Tibial nerve (tissue), 4 donors: ENCODE results near the gene ELL. TPM values are rescaled to one million over a fixed set of nuclear protein-coding genes. Genes with fewer than 3 reads are reported as not detected.

Experiments
- DNase-seq, 2 donors: peaks; one replicate each; pipeline ENCODE4 v3.0.0-alpha.2; 2019; ENCODE audit warnings: low spot score in 2 of 2
- H3K27ac ChIP-seq, 4 donors: fragments of 200-600 bp; sonication (generic) in 3 of 4; one replicate each; pipeline ENCODE4 v1.5.1; 2017 to 2019; ENCODE audit warnings: mild to moderate bottlenecking in 1 of 4
- H3K27me3 ChIP-seq, 2 donors: fragments of 200-600 bp; sonication (generic) in 1 of 2; one replicate each; pipeline versions ENCODE4 v1.5.1 to v1.6.0; 2017 to 2019
- H3K36me3 ChIP-seq, 3 donors: fragments of 200-600 bp; sonication (generic); one replicate each; pipeline ENCODE4 v1.5.1; 2018 to 2019
- H3K4me1 ChIP-seq, 4 donors: fragments of 200-600 bp; sonication (generic) in 3 of 4; one replicate each; pipeline ENCODE4 v1.5.1; 2017 to 2019
- H3K4me3 ChIP-seq, 4 donors: fragments of 200-600 bp; sonication (generic) in 3 of 4; one replicate each; pipeline ENCODE4 v1.5.1; 2017 to 2019; ENCODE audit warnings: mild to moderate bottlenecking in 1 of 4, moderate library complexity in 1 of 4
- H3K9me3 ChIP-seq, 4 donors: fragments of 200-600 bp; sonication (generic) in 3 of 4; one replicate each; pipeline ENCODE4 v1.5.1; 2017 to 2019
- CTCF ChIP-seq, 5 experiments: fragments of 200-600 bp in 3 of 5; fragments of 450-650 bp in 2 of 5; sonication (generic) in 3 of 5; IDR thresholded peaks; one replicate each; pipeline ENCODE4 v1.5.1; 2016 to 2019; ENCODE audit warnings: antibody characterized with exemption in 5 of 5, mild to moderate bottlenecking in 3 of 5, moderate library complexity in 2 of 5
- EP300 ChIP-seq, 2 donors: sonication (generic); formaldehyde crosslinking; IDR thresholded peaks; one replicate each; pipeline ENCODE4 v1.6.1; 2017; ENCODE audit warnings: antibody characterized with exemption in 2 of 2, mild to moderate bottlenecking in 1 of 2
- POLR2A ChIP-seq, 2 donors: fragments of 450-650 bp; IDR thresholded peaks; one replicate each; pipeline ENCODE4 v1.6.1; 2017; ENCODE audit warnings: antibody characterized with exemption in 2 of 2, mild to moderate bottlenecking in 2 of 2, moderate library complexity in 2 of 2
- WGBS, 2 donors: methylation state at CpG; one replicate each; pipeline ENCODE4 v1.1.5; 2018; 5-methylcytosine and 5-hydroxymethylcytosine counted together
- total RNA-seq, 4 donors: library from RNA; depleted of rRNA; stranded (reverse); fragments of >200 nt; gene quantifications; one replicate each; pipeline ENCODE4 v1.1.0, GENCODE V29; 2016

The ELL gene
- total RNA-seq, 4 donors from 2014 or later = 13.8 to 45.9 (median 26.0) TPM

GRCh38 chr19:18439910-18440237 is 82.0 kb downstream of the ELL start:
- TF ChIP-seq EP300 (IDR thresholded peaks at IDR 0.05) = no peak
- no peak for TF ChIP-seq POLR2A (IDR thresholded peaks at IDR 0.05)
- TF ChIP-seq CTCF (IDR thresholded peaks at IDR 0.05) = no peak
- peaks cover 0 to 32% (median 6%) of the 10 kb centered on the region in 3 donors for H3K36me3 ChIP-seq
- no peak overlapping the region for H3K27ac ChIP-seq
- no peaks in the 10 kb centered on the region for H3K9me3 ChIP-seq
- H3K4me1 ChIP-seq = peaks cover 0 to 51% (median 19%) of the 10 kb centered on the region in 4 donors
- no peak overlapping the region for H3K4me3 ChIP-seq
- no peak for DNase-seq
- no peaks in the 10 kb centered on the region for H3K27me3 ChIP-seq
- 73 to 83% methylated on average over 9 of the region's 9 CpGs for WGBS, 2 donors

GRCh38 chr19:18439025-18439909 is 82.6 kb downstream of the ELL start:
- Histone ChIP-seq H3K27ac (peak overlapping the region in 3 of 4 donors; percentile 77 to 85 (median 82)), H3K4me1 (peaks cover 0 to 54% (median 19%) of the 10 kb centered on the region in 4 donors), H3K4me3 (no peak overlapping the region)

GRCh38 chr19:18438331-18439024 is 83.4 kb downstream of the ELL start:
- DNase-seq = no peak
- H3K27me3 ChIP-seq = no peaks in the 10 kb centered on the region
- 22 to 32% methylated on average over 17 to 23 of the region's 24 CpGs for WGBS, 2 donors
- H3K27ac ChIP-seq = peak overlapping the region; percentile 45 to 85 (median 80)
- H3K9me3 ChIP-seq = no peaks in the 10 kb centered on the region
- TF ChIP-seq EP300 (IDR thresholded peaks at IDR 0.05) (no peak), CTCF (IDR thresholded peaks at IDR 0.05) (no peak), POLR2A (IDR thresholded peaks at IDR 0.05) (no peak)
- H3K4me1 ChIP-seq = peaks cover 0 to 58% (median 21%) of the 10 kb centered on the region in 4 donors
- H3K4me3 ChIP-seq = peak overlapping the region in 3 of 4 donors; percentile 34 to 72 (median 71)
- H3K36me3 ChIP-seq = peaks cover 0 to 26% (median 0%) of the 10 kb centered on the region in 3 donors

More at GRCh38 chr19:18439025-18439909, 82.6 kb downstream of the ELL start:
- TF ChIP-seq CTCF (IDR thresholded peaks at IDR 0.05) = no peak
- no peak for TF ChIP-seq EP300 (IDR thresholded peaks at IDR 0.05)
- TF ChIP-seq POLR2A (IDR thresholded peaks at IDR 0.05) = no peak
- Histone ChIP-seq H3K27me3 (no peaks in the 10 kb centered on the region), H3K36me3 (peaks cover 0 to 32% (median 0%) of the 10 kb centered on the region in 3 donors), H3K9me3 (no peaks in the 10 kb centered on the region)
- DNase-seq = no peak
- 47 to 56% methylated on average over 9 to 13 of the region's 13 CpGs for WGBS, 2 donors

GRCh38 chr19:18437491-18438330 is 84.2 kb downstream of the ELL start, which contains the start of gene ISYNA1:
ISYNA1 (minus strand) TSS chr19:18438133; CDS start chr19:18437979, 154 bp downstream.
- TF ChIP-seq POLR2A (IDR thresholded peaks at IDR 0.05) (no peak), EP300 (IDR thresholded peaks at IDR 0.05) (no peak), CTCF (IDR thresholded peaks at IDR 0.05) (no peak)
- peaks cover 0 to 58% (median 23%) of the 10 kb centered on the region in 4 donors for H3K4me1 ChIP-seq
- 0 to 3% methylated on average over 25 to 41 of the region's 99 CpGs for WGBS, 2 donors

More at GRCh38 chr19:18437491-18438330, 84.2 kb downstream of the ELL start, which contains the start of gene ISYNA1:
- H3K4me3 ChIP-seq = peak within 1 kb of the TSS; percentile 34 to 72 (median 64)
- H3K27me3 ChIP-seq = no peaks in the 10 kb centered on the region
- peaks cover 0 to 22% (median 0%) of the 10 kb centered on the region in 3 donors for H3K36me3 ChIP-seq
- no peaks in the 10 kb centered on the region for H3K9me3 ChIP-seq
- DNase-seq = no peak
- H3K27ac ChIP-seq = peak within 1 kb of the TSS; percentile 45 to 85 (median 80)
